ENCODE results near the gene ALDH1B1.

The ALDH1B1 gene

DNA sequence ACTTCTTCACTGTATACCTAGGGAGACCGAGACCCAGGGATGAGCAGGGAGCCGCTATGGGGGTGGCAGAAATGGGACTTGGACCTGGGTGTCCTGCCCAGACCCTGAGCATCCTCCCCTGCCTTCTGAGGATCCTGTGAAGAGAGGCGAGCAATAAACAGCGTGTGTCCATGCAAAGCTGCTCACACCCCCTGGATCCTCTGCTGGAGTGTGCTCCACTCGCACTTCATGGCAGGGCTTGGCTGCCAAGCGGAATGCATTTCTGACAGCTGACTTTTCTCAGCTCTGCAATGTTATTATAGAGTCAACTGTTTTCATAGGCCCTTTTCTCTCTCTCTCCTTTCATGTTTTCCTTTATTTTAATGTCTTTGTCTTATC, 31.0 kb upstream of the ALDH1B1 start:
- no peak for TF ChIP-seq FOXP2 (optimal IDR thresholded peaks at IDR 0.05; ENCODE audit: borderline replicate concordance, extremely low read depth, extremely low read length, insufficient read depth)
- TF ChIP-seq, protein P1, sequence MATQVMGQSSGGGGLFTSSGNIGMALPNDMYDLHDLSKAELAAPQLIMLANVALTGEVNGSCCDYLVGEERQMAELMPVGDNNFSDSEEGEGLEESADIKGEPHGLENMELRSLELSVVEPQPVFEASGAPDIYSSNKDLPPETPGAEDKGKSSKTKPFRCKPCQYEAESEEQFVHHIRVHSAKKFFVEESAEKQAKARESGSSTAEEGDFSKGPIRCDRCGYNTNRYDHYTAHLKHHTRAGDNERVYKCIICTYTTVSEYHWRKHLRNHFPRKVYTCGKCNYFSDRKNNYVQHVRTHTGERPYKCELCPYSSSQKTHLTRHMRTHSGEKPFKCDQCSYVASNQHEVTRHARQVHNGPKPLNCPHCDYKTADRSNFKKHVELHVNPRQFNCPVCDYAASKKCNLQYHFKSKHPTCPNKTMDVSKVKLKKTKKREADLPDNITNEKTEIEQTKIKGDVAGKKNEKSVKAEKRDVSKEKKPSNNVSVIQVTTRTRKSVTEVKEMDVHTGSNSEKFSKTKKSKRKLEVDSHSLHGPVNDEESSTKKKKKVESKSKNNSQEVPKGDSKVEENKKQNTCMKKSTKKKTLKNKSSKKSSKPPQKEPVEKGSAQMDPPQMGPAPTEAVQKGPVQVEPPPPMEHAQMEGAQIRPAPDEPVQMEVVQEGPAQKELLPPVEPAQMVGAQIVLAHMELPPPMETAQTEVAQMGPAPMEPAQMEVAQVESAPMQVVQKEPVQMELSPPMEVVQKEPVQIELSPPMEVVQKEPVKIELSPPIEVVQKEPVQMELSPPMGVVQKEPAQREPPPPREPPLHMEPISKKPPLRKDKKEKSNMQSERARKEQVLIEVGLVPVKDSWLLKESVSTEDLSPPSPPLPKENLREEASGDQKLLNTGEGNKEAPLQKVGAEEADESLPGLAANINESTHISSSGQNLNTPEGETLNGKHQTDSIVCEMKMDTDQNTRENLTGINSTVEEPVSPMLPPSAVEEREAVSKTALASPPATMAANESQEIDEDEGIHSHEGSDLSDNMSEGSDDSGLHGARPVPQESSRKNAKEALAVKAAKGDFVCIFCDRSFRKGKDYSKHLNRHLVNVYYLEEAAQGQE (IDR thresholded peaks at IDR 0.05; ENCODE audit: insufficient read depth in 1 of 2, low read depth in 2 of 2, low read length in 2 of 2), result no peak
- no peak for TF ChIP-seq SIN3A (IDR thresholded peaks at IDR 0.05; ENCODE audit: borderline replicate concordance, insufficient read depth, low read length)
- TF ChIP-seq TAF1 (IDR thresholded peaks at IDR 0.05; ENCODE audit: borderline replicate concordance, insufficient read depth, low read length), result no peak

DNA sequence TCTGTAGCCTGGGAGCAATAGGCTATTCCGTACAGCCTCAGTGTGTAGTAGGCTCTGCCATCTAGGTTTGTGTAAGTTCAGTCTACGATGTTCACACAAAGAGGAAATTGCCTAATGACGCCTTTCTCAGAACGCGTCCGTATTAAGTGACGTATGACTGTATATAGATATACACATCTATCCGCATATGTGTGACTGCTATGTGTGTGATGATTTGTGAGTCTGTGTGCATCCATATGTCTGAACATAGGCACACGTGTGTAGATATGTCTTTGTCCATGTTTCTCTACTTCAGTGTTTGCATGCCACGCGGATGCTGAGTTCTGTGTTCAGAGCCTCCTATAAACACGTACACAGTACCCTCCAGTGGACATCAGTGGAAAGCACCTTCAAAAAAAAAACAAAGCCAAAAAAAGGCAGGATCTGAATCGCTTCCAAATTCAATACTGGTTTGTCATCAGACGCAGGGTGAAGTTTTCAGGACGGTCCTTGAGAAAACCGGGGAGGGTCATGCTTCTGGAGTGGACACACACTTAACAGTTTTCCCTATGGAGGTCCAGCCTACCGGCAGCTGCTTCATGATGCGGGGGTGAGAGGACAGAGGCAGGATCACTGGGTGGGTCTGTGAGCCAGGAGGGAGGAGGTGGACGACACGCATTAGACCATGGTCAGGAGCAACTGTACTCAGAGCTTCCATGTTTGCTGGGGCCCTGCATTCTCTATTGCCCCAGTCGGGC, 29.5 kb upstream of the ALDH1B1 start:
- TF ChIP-seq SIN3A (IDR thresholded peaks at IDR 0.05; ENCODE audit: borderline replicate concordance, insufficient read depth, low read length), result no peak

DNA sequence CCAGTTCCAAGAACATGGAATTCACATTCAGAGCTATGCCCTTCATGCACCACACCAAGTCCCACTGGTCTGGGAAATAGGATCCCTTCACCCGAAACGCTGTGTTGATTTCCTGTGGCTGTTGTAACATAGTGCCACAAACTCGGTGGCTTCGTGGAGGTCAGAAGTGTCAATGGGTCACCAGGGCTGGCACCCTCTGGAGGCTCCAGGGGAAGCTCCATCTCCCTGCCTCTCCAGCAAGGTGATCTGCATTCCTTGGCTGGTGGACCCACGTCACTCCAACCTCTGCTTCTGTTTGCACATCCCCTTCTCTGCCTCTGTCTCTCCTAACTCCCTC, 28.9 kb upstream of the ALDH1B1 start:
- TF ChIP-seq SIN3A (IDR thresholded peaks at IDR 0.05; ENCODE audit: borderline replicate concordance, insufficient read depth, low read length) (no peak), TAF1 (IDR thresholded peaks at IDR 0.05; ENCODE audit: borderline replicate concordance, insufficient read depth, low read length) (no peak), FOXP2 (optimal IDR thresholded peaks at IDR 0.05; ENCODE audit: borderline replicate concordance, extremely low read depth, extremely low read length, insufficient read depth) (no peak), POLR2AphosphoS5 (IDR thresholded peaks at IDR 0.05; ENCODE audit: low read depth, low read length) (no peak)

DNA sequence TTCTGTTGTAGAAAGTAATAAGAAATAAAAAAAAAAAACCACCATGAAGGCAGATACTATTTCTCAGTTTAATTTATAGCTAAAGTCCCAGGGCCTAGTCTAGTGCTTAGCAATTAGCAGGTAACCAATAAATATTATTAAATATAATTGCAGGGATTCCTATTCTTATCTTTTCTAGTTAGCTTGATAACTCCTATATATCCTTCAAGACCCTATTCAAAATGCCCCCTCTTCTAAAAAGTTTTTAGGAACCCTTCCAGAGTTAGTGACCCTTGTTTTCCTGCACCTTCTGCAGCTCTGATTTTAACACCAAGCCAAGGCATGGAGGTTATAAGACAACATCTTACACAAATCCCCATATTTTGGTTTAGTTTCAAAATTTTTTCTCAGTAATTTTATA, 24.6 kb upstream of the ALDH1B1 start:
- TF ChIP-seq, protein P1 (IDR thresholded peaks at IDR 0.05; ENCODE audit: insufficient read depth in 1 of 2, low read depth in 2 of 2, low read length in 2 of 2), result no peak
- TF ChIP-seq POLR2AphosphoS5 (IDR thresholded peaks at IDR 0.05; ENCODE audit: low read depth, low read length), result no peak
- TF ChIP-seq TAF1 (IDR thresholded peaks at IDR 0.05; ENCODE audit: borderline replicate concordance, insufficient read depth, low read length), result no peak
- TF ChIP-seq FOXP2 (optimal IDR thresholded peaks at IDR 0.05; ENCODE audit: borderline replicate concordance, extremely low read depth, extremely low read length, insufficient read depth), result no peak
- TF ChIP-seq SIN3A (IDR thresholded peaks at IDR 0.05; ENCODE audit: borderline replicate concordance, insufficient read depth, low read length), result no peak

DNA sequence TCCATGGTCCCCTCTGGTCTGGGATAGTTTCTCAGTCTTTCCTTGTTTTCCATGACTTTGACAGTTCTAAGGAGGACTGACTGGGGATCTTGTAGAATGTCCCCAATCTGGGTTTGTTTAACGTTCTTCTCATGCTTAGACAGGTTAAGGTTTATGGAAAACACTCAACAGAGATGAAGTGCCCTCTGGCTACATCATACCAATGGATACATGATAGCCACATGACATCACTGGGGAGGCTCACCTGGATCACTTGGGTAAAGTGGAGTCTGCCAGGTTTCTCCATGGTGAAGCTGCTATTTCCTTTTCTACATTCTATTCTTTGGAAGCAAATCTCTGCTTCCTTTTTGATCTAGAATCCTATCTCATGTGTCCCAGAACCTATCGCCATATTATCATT, 23.8 kb upstream of the ALDH1B1 start:
- TF ChIP-seq POLR2AphosphoS5 (IDR thresholded peaks at IDR 0.05; ENCODE audit: low read depth, low read length), result no peak
- no peak for TF ChIP-seq TAF1 (IDR thresholded peaks at IDR 0.05; ENCODE audit: borderline replicate concordance, insufficient read depth, low read length)
- no peak for TF ChIP-seq SIN3A (IDR thresholded peaks at IDR 0.05; ENCODE audit: borderline replicate concordance, insufficient read depth, low read length)
- TF ChIP-seq FOXP2 (optimal IDR thresholded peaks at IDR 0.05; ENCODE audit: borderline replicate concordance, extremely low read depth, extremely low read length, insufficient read depth), result no peak
- TF ChIP-seq, protein P1 (IDR thresholded peaks at IDR 0.05; ENCODE audit: insufficient read depth in 1 of 2, low read depth in 2 of 2, low read length in 2 of 2), result no peak

DNA sequence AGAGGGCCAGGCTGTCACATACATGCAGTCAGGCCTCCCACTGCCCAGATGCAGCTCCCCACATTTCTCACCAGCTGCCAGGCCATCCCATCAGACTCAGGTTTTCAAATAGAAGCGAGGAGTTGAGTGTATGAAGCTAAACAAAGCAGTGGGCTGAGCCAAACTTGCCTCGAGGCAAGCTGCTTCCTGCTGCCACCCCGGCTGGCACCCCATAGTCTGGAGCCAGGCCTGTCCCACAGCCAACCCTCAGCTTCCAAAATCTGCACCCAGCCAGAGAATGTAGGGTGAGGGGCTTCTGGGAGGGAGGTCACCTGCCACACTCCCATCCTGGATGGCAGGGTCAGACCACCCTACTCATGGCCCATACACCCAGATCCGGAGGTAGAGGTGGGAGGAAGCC, 22.3 kb upstream of the ALDH1B1 start:
- no peak for TF ChIP-seq FOXP2 (optimal IDR thresholded peaks at IDR 0.05; ENCODE audit: borderline replicate concordance, extremely low read depth, extremely low read length, insufficient read depth)
- TF ChIP-seq TAF1 (IDR thresholded peaks at IDR 0.05; ENCODE audit: borderline replicate concordance, insufficient read depth, low read length), result no peak
- no peak for TF ChIP-seq POLR2AphosphoS5 (IDR thresholded peaks at IDR 0.05; ENCODE audit: low read depth, low read length)

Measured in PFSK-1 (cell line).